Spleen (tissue), 11 donors: ENCODE measurements around the gene FILIP1L. TPM values are rescaled to one million over a fixed set of nuclear protein-coding genes. Genes with fewer than 3 reads are reported as not detected.

Source experiments
- DNase-seq: peaks from one replicate; pipeline ENCODE4 v3.0.0-alpha.2; 2020
- H3K27ac ChIP-seq, 8 donors: fragments of 200-600 bp; sonication (generic) in 7 of 8; 1 replicate in 4 of 8; 2 replicates in 4 of 8; pipeline versions ENCODE4 v1.5.0 to v1.8.0; 2016 to 2021; ENCODE audit warnings: inconsistent platforms in 4 of 8, mild to moderate bottlenecking in 4 of 8, moderate library complexity in 1 of 8
- H3K27me3 ChIP-seq, 7 donors: fragments of 200-600 bp; sonication (generic) in 6 of 7; replicated peaks in 1 of 7; 1 replicate in 4 of 7; 2 replicates in 3 of 7; pipeline versions ENCODE4 v1.5.0 to v1.8.0; 2016 to 2021; ENCODE audit warnings: inconsistent platforms in 3 of 7, mild to moderate bottlenecking in 1 of 7
- H3K36me3 ChIP-seq, 6 donors: fragments of 200-600 bp; sonication (generic) in 5 of 6; 1 replicate in 4 of 6; 2 replicates in 2 of 6; pipeline versions ENCODE4 v1.5.0 to v1.8.0; 2016 to 2021; ENCODE audit warnings: inconsistent platforms in 2 of 6
- H3K4me1 ChIP-seq, 6 donors: fragments of 200-600 bp; sonication (generic) in 5 of 6; 1 replicate in 3 of 6; 2 replicates in 3 of 6; pipeline versions ENCODE4 v1.5.0 to v1.8.0; 2016 to 2021; ENCODE audit warnings: inconsistent platforms in 3 of 6
- H3K4me3 ChIP-seq, 8 donors: fragments of 200-600 bp; sonication (generic) in 7 of 8; 1 replicate in 4 of 8; 2 replicates in 4 of 8; pipeline versions ENCODE4 v1.5.0 to v1.8.0; 2016 to 2021; ENCODE audit warnings: inconsistent platforms in 4 of 8, mild to moderate bottlenecking in 4 of 8, moderate library complexity in 2 of 8
- H3K9me3 ChIP-seq, 8 donors: fragments of 200-600 bp; sonication (generic) in 7 of 8; 1 replicate in 4 of 8; 2 replicates in 4 of 8; pipeline versions ENCODE4 v1.5.0 to v1.8.0; 2016 to 2021; ENCODE audit warnings: inconsistent platforms in 4 of 8
- POLR2A ChIP-seq, 3 donors: fragments of 450-650 bp; IDR thresholded peaks; one replicate each; pipeline ENCODE4 v1.5.1; 2017; ENCODE audit warnings: antibody characterized with exemption in 3 of 3, mild to moderate bottlenecking in 1 of 3
- POLR2AphosphoS5 ChIP-seq, 3 donors: sonication (generic); formaldehyde crosslinking; IDR thresholded peaks; one replicate each; pipeline ENCODE4 v1.5.1; 2017; ENCODE audit warnings: antibody characterized with exemption in 3 of 3
- WGBS, 5 donors: extraction: QIAGEN DNeasy Blood & Tissue Kit in 3 of 5; methylation state at CpG; one replicate each; pipeline versions ENCODE4 v1.1.5 to v1.1.7; 2013 to 2018; 5-methylcytosine and 5-hydroxymethylcytosine counted together
- intact Hi-C: fragments of 100-400 bp; cut with DNase I; formaldehyde crosslinking; loops from one replicate; pipeline ENCODE4 v1.15.0; 2023; ENCODE audit warnings: low total_unique reads
- polyA plus RNA-seq, 3 donors: library from polyadenylated mRNA; stranded (reverse); fragments of 200-250 nt; gene quantifications; one replicate each; pipeline ENCODE4 v1.2.1, GENCODE V29; 2013
- total RNA-seq, 7 donors: library from RNA; depleted of rRNA in 3 of 7; stranded (reverse); fragments of >200 nt in 3 of 7; fragmentation: NEBNext Ultra II Directional in 4 of 7; extraction: Animal tissue kit (Norgen Biotek cat#: 25700) in 4 of 7; gene quantifications; one replicate each; pipeline versions ENCODE4 v1.1.0 to v1.2.1, GENCODE V29; 2016 to 2021
- TF ChIP-seq, protein P1 (sequence below), 11 experiments: fragments of 200-600 bp in 7 of 11; fragments of 450-650 bp in 4 of 11; sonication (generic) in 4 of 11; IDR thresholded peaks in 8 of 11; conservative IDR thresholded peaks in 3 of 11; 1 replicate in 7 of 11; 2 replicates in 4 of 11; pipeline versions ENCODE4 v1.4.0 to v1.8.0; 2016 to 2021; ENCODE audit warnings: antibody characterized with exemption in 11 of 11, inconsistent platforms in 4 of 11, mild to moderate bottlenecking in 1 of 11
- donor health status: healthy with polysubstance abuse.
- donor health status: DM: no; HTN: no; CAD: no; lungs with moderate emphysema.
- donor health status: DM: no; HTN: no; CAD: no.
- donor health status: Bipolar disorder and iron deficiency.
- donor health status: healthy.
- donor health status: DM: no; HTN: no; CAD: no.
- donor health status: DM: yes; HTN: yes; CAD: no.

Gene FILIP1L
- total and polyA plus RNA-seq, 10 donors = 11.1 to 47.7 (median 30.9) TPM

DNA sequence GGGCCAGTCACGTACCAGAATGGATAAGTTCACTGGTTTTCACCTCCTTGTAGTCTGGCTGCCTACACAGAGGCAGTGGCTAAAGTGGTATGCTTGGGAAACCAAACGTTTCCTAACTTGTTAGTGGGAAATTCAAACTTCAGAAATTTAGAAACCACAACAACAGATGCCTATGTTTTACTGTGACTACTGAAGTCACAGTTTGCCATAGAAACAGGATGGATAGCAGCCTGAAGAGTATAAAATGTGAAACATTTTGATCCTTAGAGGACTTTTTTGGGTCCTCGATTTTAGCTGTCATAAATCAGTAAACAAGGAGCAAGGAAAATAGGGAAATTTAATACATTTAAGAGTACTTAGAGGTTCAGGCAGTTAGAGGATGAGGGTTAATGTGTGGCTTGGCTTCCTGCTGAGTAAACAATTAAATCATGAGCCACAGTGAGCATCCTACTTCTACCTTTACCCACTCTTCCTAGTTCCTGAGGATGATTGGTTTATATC, 248.0 kb downstream of the FILIP1L start:
- H3K36me3 ChIP-seq = peaks cover 0 to 18% (median 2%) of the 10 kb centered on the region in 6 donors
- TF ChIP-seq POLR2A (IDR thresholded peaks at IDR 0.05) (no peak), POLR2AphosphoS5 (IDR thresholded peaks at IDR 0.05) (no peak)
- TF ChIP-seq, protein P1, sequence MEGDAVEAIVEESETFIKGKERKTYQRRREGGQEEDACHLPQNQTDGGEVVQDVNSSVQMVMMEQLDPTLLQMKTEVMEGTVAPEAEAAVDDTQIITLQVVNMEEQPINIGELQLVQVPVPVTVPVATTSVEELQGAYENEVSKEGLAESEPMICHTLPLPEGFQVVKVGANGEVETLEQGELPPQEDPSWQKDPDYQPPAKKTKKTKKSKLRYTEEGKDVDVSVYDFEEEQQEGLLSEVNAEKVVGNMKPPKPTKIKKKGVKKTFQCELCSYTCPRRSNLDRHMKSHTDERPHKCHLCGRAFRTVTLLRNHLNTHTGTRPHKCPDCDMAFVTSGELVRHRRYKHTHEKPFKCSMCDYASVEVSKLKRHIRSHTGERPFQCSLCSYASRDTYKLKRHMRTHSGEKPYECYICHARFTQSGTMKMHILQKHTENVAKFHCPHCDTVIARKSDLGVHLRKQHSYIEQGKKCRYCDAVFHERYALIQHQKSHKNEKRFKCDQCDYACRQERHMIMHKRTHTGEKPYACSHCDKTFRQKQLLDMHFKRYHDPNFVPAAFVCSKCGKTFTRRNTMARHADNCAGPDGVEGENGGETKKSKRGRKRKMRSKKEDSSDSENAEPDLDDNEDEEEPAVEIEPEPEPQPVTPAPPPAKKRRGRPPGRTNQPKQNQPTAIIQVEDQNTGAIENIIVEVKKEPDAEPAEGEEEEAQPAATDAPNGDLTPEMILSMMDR (IDR thresholded peaks at IDR 0.05 in 8 of 11, conservative IDR thresholded peaks at IDR 0.05 in 3 of 11) = no peak
- H3K9me3 ChIP-seq = no peaks in the 10 kb centered on the region
- no peak for DNase-seq
- no peak overlapping the region for H3K4me3 ChIP-seq
- WGBS, 5 donors = 18 to 33% (median 29%) methylated on average over 3 of the region's 3 CpGs
- peaks cover 0 to 35% (median 14%) of the 10 kb centered on the region in 6 donors for H3K4me1 ChIP-seq
- intact Hi-C loops = no loop called here
- no peaks in the 10 kb centered on the region for H3K27me3 ChIP-seq
- no peak overlapping the region for H3K27ac ChIP-seq

DNA sequence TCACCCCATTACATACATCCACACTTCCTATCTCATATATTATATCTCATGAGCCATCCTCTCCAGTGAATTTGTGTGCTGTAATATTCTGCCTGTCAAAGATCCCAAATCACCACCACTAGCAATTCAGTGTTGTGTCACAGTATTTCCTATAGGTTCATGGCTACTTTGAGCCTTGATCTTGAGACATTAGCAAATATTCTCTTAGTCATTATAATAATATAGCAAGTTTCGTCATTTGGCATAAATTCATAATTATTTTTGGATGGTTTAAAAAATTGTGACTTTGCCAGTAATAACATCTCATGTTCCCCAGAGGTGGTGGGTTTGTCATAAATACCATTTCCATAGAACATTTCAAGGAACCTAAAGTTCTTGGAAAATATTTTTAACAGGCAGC, 249.0 kb downstream of the FILIP1L start:
- H3K27me3 ChIP-seq = no peaks in the 10 kb centered on the region
- no peak for DNase-seq
- peaks cover 0 to 39% (median 12%) of the 10 kb centered on the region in 6 donors for H3K4me1 ChIP-seq
- no peaks in the 10 kb centered on the region for H3K9me3 ChIP-seq
- WGBS, 5 donors = 90 to 96% (median 94%) methylated on average over 1 of the region's 1 CpG
- TF ChIP-seq POLR2AphosphoS5 (IDR thresholded peaks at IDR 0.05) = no peak
- TF ChIP-seq, protein P1 (IDR thresholded peaks at IDR 0.05 in 8 of 11, conservative IDR thresholded peaks at IDR 0.05 in 3 of 11) = no peak
- TF ChIP-seq POLR2A (IDR thresholded peaks at IDR 0.05) = no peak
- peaks cover 0 to 22% (median 2%) of the 10 kb centered on the region in 6 donors for H3K36me3 ChIP-seq
- intact Hi-C loops = no loop called here
- H3K4me3 ChIP-seq = no peak overlapping the region
- H3K27ac ChIP-seq = no peak overlapping the region

DNA sequence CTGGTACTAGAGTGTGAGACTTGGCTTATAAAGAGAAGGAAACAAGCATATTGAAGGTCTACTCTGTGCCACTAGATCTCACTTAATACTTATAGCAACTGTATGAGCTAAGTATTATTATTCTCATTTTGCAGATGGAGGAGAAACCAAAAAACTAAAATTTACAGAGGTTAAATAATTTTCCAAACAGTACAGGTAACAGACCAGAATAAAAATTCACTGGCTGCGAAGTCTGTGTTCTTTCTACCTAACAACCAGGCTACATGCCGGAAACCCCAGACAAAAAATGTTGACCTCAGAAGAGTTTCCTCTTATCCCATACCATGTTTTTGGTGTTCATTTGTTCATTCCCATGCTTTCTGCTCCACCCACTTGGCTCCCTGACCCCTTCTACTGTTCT, 250.0 kb downstream of the FILIP1L start:
- H3K9me3 ChIP-seq = no peaks in the 10 kb centered on the region
- no peaks in the 10 kb centered on the region for H3K27me3 ChIP-seq
- peaks cover 0 to 22% (median 2%) of the 10 kb centered on the region in 6 donors for H3K36me3 ChIP-seq
- H3K4me3 ChIP-seq = no peak overlapping the region
- TF ChIP-seq POLR2AphosphoS5 (IDR thresholded peaks at IDR 0.05) (no peak), POLR2A (IDR thresholded peaks at IDR 0.05) (no peak)
- TF ChIP-seq, protein P1 (IDR thresholded peaks at IDR 0.05 in 8 of 11, conservative IDR thresholded peaks at IDR 0.05 in 3 of 11) = no peak
- peaks cover 0 to 39% (median 12%) of the 10 kb centered on the region in 6 donors for H3K4me1 ChIP-seq
- WGBS, 5 donors = 95 to 98% (median 96%) methylated on average over 2 of the region's 2 CpGs
- no peak for DNase-seq
- no peak overlapping the region for H3K27ac ChIP-seq
- intact Hi-C loops = no loop called here

DNA sequence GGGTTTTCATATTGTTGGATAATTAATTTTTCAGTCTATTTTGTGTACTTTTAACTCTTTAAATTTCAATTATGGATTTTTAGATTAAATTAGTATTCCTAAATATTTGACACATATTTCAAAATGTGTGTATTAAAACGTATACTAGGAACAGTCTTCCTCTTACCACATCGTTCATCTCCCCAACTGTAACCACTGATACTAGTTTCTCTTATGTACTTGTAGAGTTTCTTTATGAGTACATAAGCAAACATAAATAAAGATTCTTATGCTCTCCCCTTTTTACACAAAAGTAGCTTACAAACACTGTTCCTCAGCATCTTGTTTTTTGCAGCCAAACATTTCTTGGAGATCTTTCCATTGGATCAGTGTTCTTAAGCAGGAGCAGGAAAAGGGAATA, 250.7 kb downstream of the FILIP1L start:
- H3K4me3 ChIP-seq = no peak overlapping the region
- no peaks in the 10 kb centered on the region for H3K27me3 ChIP-seq
- 49 to 82% (median 57%) methylated on average over 2 of the region's 2 CpGs for WGBS, 5 donors
- H3K4me1 ChIP-seq = peaks cover 0 to 39% (median 12%) of the 10 kb centered on the region in 6 donors
- DNase-seq = no peak
- H3K36me3 ChIP-seq = peaks cover 0 to 26% (median 2%) of the 10 kb centered on the region in 6 donors
- intact Hi-C loops = no loop called here
- no peak for TF ChIP-seq POLR2A (IDR thresholded peaks at IDR 0.05)
- TF ChIP-seq, protein P1 (IDR thresholded peaks at IDR 0.05 in 8 of 11, conservative IDR thresholded peaks at IDR 0.05 in 3 of 11) = no peak
- TF ChIP-seq POLR2AphosphoS5 (IDR thresholded peaks at IDR 0.05) = no peak
- no peaks in the 10 kb centered on the region for H3K9me3 ChIP-seq
- no peak overlapping the region for H3K27ac ChIP-seq
